HepG2 (cell line): ENCODE data around the gene COASY. TPM values are rescaled to one million over a fixed set of nuclear protein-coding genes. Genes with fewer than 3 reads are reported as not detected.
A peak's percentile ranks its signal among the peaks of the same experiment; 100 is the strongest.

Experiments
- GATAD2A ChIP-seq: IDR thresholded peaks from 2 replicates; pipeline ENCODE4 v1.6.1; 2016
- GFI1 ChIP-seq: sonication (generic); formaldehyde crosslinking; IDR thresholded peaks from 2 replicates; pipeline ENCODE4 v1.5.0; 2020; ENCODE audit warnings: missing genetic modification reagents, mild to moderate bottlenecking, borderline replicate concordance
- HNRNPL ChIP-seq: fragments of 200-400 bp; formaldehyde crosslinking; IDR thresholded peaks from 2 replicates; pipeline ENCODE4 v1.6.1; 2017; ENCODE audit warnings: mild to moderate bottlenecking, low read depth, low read length
- ISX ChIP-seq: sonication (generic); formaldehyde crosslinking; conservative IDR thresholded peaks from 2 replicates; pipeline ENCODE4 v1.5.0; 2020; ENCODE audit warnings: missing genetic modification reagents
- MTA1 ChIP-seq: sonication (generic); formaldehyde crosslinking; IDR thresholded peaks from 2 replicates; pipeline ENCODE4 v1.4.0; 2020; ENCODE audit warnings: missing genetic modification reagents, mild to moderate bottlenecking, borderline replicate concordance
- PAF1 ChIP-seq: IDR thresholded peaks from 2 replicates; pipeline ENCODE4 v1.6.1; 2016; ENCODE audit warnings: missing genetic modification reagents, missing compliant biosample characterization
- SALL2 ChIP-seq: sonication (generic); formaldehyde crosslinking; IDR thresholded peaks from 2 replicates; pipeline ENCODE4 v1.8.1; 2023; ENCODE audit warnings: mild to moderate bottlenecking, missing genetic modification reagents, inconsistent platforms
- SKI ChIP-seq: fragments of 450-650 bp; IDR thresholded peaks from one replicate; pipeline ENCODE4 v1.6.1; 2018; ENCODE audit warnings: mild to moderate bottlenecking; ENCODE audit not compliant: partially characterized antibody
- SMARCC2 ChIP-seq: fragments of 450-650 bp; IDR thresholded peaks from 2 replicates; pipeline ENCODE4 v1.6.1; 2017; ENCODE audit warnings: antibody characterized with exemption, mild to moderate bottlenecking
- THYN1 ChIP-seq: sonication (generic); formaldehyde crosslinking; IDR thresholded peaks from 2 replicates; pipeline ENCODE4 v1.8.1; 2023; ENCODE audit warnings: low read depth, mild to moderate bottlenecking, moderate library complexity, missing genetic modification reagents, borderline replicate concordance
- TOPORS ChIP-seq: sonication (generic); formaldehyde crosslinking; IDR thresholded peaks from 2 replicates; pipeline ENCODE4 v1.8.0; 2023; ENCODE audit warnings: mild to moderate bottlenecking, missing genetic modification reagents
- TSC22D2 ChIP-seq: sonication (generic); formaldehyde crosslinking; IDR thresholded peaks from 2 replicates; pipeline ENCODE4 v1.5.1; 2020; ENCODE audit warnings: missing genetic modification reagents, mild to moderate bottlenecking, borderline replicate concordance
- ZC3H4 ChIP-seq: sonication (generic); formaldehyde crosslinking; IDR thresholded peaks from 2 replicates; pipeline ENCODE4 v1.4.0; 2020; ENCODE audit warnings: missing genetic modification reagents, borderline replicate concordance
- ZMYM4 ChIP-seq: sonication (generic); formaldehyde crosslinking; IDR thresholded peaks from 2 replicates; pipeline ENCODE4 v1.8.1; 2023; ENCODE audit warnings: mild to moderate bottlenecking, missing genetic modification reagents
- ZNF230 ChIP-seq: sonication (generic); formaldehyde crosslinking; IDR thresholded peaks from 2 replicates; pipeline ENCODE4 v1.4.0; 2020; ENCODE audit warnings: mild to moderate bottlenecking, missing genetic modification reagents
- ZNF251 ChIP-seq: sonication (generic); formaldehyde crosslinking; IDR thresholded peaks from 2 replicates; pipeline ENCODE4 v1.9.0; 2021; ENCODE audit warnings: mild to moderate bottlenecking, missing genetic modification reagents
- ZNF331 ChIP-seq: sonication (generic); formaldehyde crosslinking; IDR thresholded peaks from 2 replicates; pipeline ENCODE4 v1.4.0; 2020; ENCODE audit warnings: missing genetic modification reagents
- ZNF337 ChIP-seq: sonication (generic); formaldehyde crosslinking; IDR thresholded peaks from 2 replicates; pipeline ENCODE4 v1.5.1; 2020; ENCODE audit warnings: missing genetic modification reagents, low read depth, mild to moderate bottlenecking, borderline replicate concordance
- ZNF33A ChIP-seq: sonication (generic); formaldehyde crosslinking; IDR thresholded peaks from 2 replicates; pipeline ENCODE4 v1.5.1; 2020; ENCODE audit warnings: missing genetic modification reagents, mild to moderate bottlenecking, moderate library complexity, borderline replicate concordance
- ZNF598 ChIP-seq: sonication (generic); formaldehyde crosslinking; IDR thresholded peaks from 2 replicates; pipeline ENCODE4 v1.5.1; 2020; ENCODE audit warnings: mild to moderate bottlenecking, missing genetic modification reagents, borderline replicate concordance
- ZSCAN31 ChIP-seq: sonication (generic); formaldehyde crosslinking; IDR thresholded peaks from 2 replicates; pipeline ENCODE4 v1.5.0; 2020; ENCODE audit warnings: low read depth, mild to moderate bottlenecking, missing genetic modification reagents
- polyA plus RNA-seq, 8 experiments: library from polyadenylated mRNA; depleted of rRNA in 3 of 8; stranded (reverse) in 7 of 8; unstranded in 1 of 8; fragments of >200 nt; fragmentation: Illumina TruSeq in 4 of 8; extraction: Trizol in 4 of 8; gene quantifications; 2 replicates each; pipeline versions ENCODE4 v1.2.1 to v1.2.3, GENCODE V29; 2011 to 2016; ENCODE audit warnings: low read depth in 4 of 8, missing spikeins in 1 of 8, mixed read lengths in 1 of 8; ENCODE audit not compliant: insufficient read depth in 1 of 8
- total RNA-seq, 5 experiments: library from RNA; depleted of rRNA; stranded (reverse); fragments of >200 nt; fragmentation: Illumina TruSeq; extraction: Trizol; gene quantifications; 2 replicates each; pipeline ENCODE4 v1.2.3, GENCODE V29; 2016; ENCODE audit warnings: low read depth in 1 of 5
- TF ChIP-seq, protein P1 (sequence below), 2 experiments: fragments of 450-650 bp in 1 of 2; sonication (generic) in 1 of 2; formaldehyde crosslinking; IDR thresholded peaks; 2 replicates each; pipeline versions ENCODE4 v1.5.0 to v1.8.0; 2020 to 2022; ENCODE audit warnings: mild to moderate bottlenecking in 1 of 2, missing genetic modification reagents in 1 of 2
- TF ChIP-seq, protein P2 (sequence below): conservative IDR thresholded peaks from 2 replicates; pipeline ENCODE4 v1.6.1; 2018; ENCODE audit warnings: missing genetic modification reagents
- TF ChIP-seq, protein P3 (sequence below): sonication (generic); formaldehyde crosslinking; IDR thresholded peaks from 2 replicates; pipeline ENCODE4 v1.4.0; 2020; ENCODE audit warnings: mild to moderate bottlenecking, missing genetic modification reagents

COASY gene
- total and polyA plus RNA-seq, 2 of the 13 experiments (the other 11 are each of a cell fraction or from before 2014, with no cell fraction given), result 90.7 to 125 TPM

DNA sequence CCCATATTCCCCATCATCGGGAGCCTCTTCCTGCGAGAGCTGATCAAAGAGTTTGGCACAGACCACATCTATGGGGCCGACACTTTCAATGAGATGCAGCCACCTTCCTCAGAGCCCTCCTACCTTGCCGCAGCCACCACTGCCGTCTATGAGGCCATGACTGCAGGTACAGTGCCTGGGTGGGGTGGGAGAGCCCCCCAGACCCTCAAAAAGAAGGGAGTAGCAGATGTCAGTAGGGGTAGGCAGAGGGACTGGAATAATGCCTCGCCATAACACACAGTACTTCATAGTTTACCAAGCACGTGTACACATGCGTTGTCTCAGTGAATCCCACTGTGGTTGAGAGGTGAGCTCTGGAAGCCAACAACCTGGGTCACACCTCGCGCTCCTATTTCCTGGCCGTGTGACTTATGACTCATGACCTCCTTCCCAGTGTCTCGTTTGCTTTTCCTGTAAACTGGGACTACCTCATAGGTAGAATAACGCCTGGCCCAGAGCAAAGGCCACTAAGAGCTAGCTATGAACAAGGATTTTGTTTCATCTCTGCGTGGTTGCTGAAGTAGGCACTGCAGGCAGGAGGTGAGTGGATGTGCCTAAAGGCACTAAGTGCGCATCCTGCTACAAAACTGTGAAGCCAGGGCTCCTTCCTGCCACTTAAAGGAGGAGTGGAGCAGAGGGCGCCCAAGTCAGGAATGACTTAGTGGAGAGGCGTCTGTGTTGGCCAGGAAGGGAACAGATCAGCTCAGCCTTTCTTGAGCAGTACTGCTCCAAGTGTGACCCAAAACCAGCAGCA lies 20.7 kb upstream of the COASY start (continued):
- TF ChIP-seq, protein P1, sequence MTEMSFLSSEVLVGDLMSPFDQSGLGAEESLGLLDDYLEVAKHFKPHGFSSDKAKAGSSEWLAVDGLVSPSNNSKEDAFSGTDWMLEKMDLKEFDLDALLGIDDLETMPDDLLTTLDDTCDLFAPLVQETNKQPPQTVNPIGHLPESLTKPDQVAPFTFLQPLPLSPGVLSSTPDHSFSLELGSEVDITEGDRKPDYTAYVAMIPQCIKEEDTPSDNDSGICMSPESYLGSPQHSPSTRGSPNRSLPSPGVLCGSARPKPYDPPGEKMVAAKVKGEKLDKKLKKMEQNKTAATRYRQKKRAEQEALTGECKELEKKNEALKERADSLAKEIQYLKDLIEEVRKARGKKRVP (CRISPR knock-in tag; IDR thresholded peaks at IDR 0.05), result peak in 1 of 2 experiments; percentile 83; a peak in 2 of 4 replicates
- TF ChIP-seq ZNF230 (CRISPR knock-in tag) (peak; percentile 27; the same call in 1 of the 2 replicates), ZNF251 (CRISPR knock-in tag) (no peak), TSC22D2 (CRISPR knock-in tag) (no peak), PAF1 (CRISPR knock-in tag) (no peak; the same call in 1 of the 2 replicates), MTA1 (peak; percentile 57), THYN1 (no peak), TOPORS (CRISPR knock-in tag) (no peak), ZC3H4 (no peak), SALL2 (no peak), SKI (peak; percentile 48), GFI1 (CRISPR knock-in tag) (peak; percentile 36; the same call in 1 of the 2 replicates), ZNF337 (CRISPR knock-in tag) (peak; percentile 38; the same call in 1 of the 2 replicates), ZMYM4 (CRISPR knock-in tag) (peak; percentile 42), ZNF33A (CRISPR knock-in tag) (0 out of 2 replicates have a peak, but pooled peaks have one; percentile 1), HNRNPL (no peak), ISX (CRISPR knock-in tag) (no peak), ZNF331 (CRISPR knock-in tag) (peak; percentile 74; the same call in 1 of the 2 replicates), ZSCAN31 (CRISPR knock-in tag) (peak; percentile 61), ZNF598 (CRISPR knock-in tag) (no peak), GATAD2A (CRISPR knock-in tag) (peak; percentile 93), SMARCC2 (no peak)
- TF ChIP-seq, protein P2, sequence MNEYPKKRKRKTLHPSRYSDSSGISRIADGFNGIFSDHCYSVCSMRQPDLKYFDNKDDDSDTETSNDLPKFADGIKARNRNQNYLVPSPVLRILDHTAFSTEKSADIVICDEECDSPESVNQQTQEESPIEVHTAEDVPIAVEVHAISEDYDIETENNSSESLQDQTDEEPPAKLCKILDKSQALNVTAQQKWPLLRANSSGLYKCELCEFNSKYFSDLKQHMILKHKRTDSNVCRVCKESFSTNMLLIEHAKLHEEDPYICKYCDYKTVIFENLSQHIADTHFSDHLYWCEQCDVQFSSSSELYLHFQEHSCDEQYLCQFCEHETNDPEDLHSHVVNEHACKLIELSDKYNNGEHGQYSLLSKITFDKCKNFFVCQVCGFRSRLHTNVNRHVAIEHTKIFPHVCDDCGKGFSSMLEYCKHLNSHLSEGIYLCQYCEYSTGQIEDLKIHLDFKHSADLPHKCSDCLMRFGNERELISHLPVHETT, result no peak
- TF ChIP-seq, protein P3, sequence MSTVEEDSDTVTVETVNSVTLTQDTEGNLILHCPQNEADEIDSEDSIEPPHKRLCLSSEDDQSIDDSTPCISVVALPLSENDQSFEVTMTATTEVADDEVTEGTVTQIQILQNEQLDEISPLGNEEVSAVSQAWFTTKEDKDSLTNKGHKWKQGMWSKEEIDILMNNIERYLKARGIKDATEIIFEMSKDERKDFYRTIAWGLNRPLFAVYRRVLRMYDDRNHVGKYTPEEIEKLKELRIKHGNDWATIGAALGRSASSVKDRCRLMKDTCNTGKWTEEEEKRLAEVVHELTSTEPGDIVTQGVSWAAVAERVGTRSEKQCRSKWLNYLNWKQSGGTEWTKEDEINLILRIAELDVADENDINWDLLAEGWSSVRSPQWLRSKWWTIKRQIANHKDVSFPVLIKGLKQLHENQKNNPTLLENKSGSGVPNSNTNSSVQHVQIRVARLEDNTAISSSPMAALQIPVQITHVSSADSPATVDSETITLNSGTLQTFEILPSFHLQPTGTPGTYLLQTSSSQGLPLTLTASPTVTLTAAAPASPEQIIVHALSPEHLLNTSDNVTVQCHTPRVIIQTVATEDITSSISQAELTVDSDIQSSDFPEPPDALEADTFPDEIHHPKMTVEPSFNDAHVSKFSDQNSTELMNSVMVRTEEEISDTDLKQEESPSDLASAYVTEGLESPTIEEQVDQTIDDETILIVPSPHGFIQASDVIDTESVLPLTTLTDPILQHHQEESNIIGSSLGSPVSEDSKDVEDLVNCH (CRISPR knock-in tag), result no peak
